GM18520 (cell line): ENCODE data around the gene ZNF276.

ENCODE experiments used
- ATAC-seq: cut with Tn5 transposase; IDR thresholded peaks from one replicate; pipeline ENCODE4 v1.9.1; 2021; ENCODE audit not compliant: unreplicated experiment

The ZNF276 gene

GRCh38 chr16:89711601-89712273 is 9.6 kb upstream of the ZNF276 start:
- no peak for ATAC-seq

GRCh38 chr16:89712274-89712781 is 9.0 kb upstream of the ZNF276 start:
- no peak for ATAC-seq

GRCh38 chr16:89716493-89716892 is 4.8 kb upstream of the ZNF276 start:
- no peak for ATAC-seq

GRCh38 chr16:89716916-89717687 is 4.2 kb upstream of the ZNF276 start:
- no peak for ATAC-seq

GRCh38 chr16:89717688-89718505 is 3.4 kb upstream of the ZNF276 start:
- ATAC-seq = no peak

- ATAC-seq = peak; percentile 17
Measured at GRCh38 chr16:89720551-89720812, 855 bp upstream of the ZNF276 start.

- ATAC-seq = peak; percentile 20
Measured at GRCh38 chr16:89721546-89722391, 432 bp downstream of the ZNF276 start.

- peak; percentile 5 for ATAC-seq
Measured at GRCh38 chr16:89722392-89723278, 1.3 kb downstream of the ZNF276 start.

- no peak for ATAC-seq
Measured at GRCh38 chr16:89723279-89724250, 2.2 kb downstream of the ZNF276 start.

- no peak for ATAC-seq
Measured at GRCh38 chr16:89727406-89728120, 6.2 kb downstream of the ZNF276 start.

GRCh38 chr16:89729293-89729692 is 8.0 kb downstream of the ZNF276 start:
- no peak for ATAC-seq

GRCh38 chr16:89729863-89730593 is 8.7 kb downstream of the ZNF276 start:
- ATAC-seq = no peak

GRCh38 chr16:89730610-89731234 is 9.4 kb downstream of the ZNF276 start:
- no peak for ATAC-seq

GRCh38 chr16:89732142-89732917 is 11.0 kb downstream of the ZNF276 start:
- ATAC-seq = no peak

- no peak for ATAC-seq
Measured at GRCh38 chr16:89732918-89733242, 11.5 kb downstream of the ZNF276 start.

GRCh38 chr16:89733322-89733721 is 12.0 kb downstream of the ZNF276 start:
- ATAC-seq = no peak
